HTERT RPE-1 (cell line): ENCODE results near the gene FERMT3.
"Not testable (repeated sequence)": the region's sequence is repeated elsewhere in the genome, so short reads cannot be mapped to it uniquely, and the experiment has no call there.

ENCODE experiments used
- in situ Hi-C: fragments of 300-500 bp; cut with MboI; formaldehyde crosslinking; loops from 4 replicates; pipeline ENCODE4 v1.14.3; 2020; ENCODE audit warnings: low sequenced_read_pairs

The FERMT3 gene

DNA sequence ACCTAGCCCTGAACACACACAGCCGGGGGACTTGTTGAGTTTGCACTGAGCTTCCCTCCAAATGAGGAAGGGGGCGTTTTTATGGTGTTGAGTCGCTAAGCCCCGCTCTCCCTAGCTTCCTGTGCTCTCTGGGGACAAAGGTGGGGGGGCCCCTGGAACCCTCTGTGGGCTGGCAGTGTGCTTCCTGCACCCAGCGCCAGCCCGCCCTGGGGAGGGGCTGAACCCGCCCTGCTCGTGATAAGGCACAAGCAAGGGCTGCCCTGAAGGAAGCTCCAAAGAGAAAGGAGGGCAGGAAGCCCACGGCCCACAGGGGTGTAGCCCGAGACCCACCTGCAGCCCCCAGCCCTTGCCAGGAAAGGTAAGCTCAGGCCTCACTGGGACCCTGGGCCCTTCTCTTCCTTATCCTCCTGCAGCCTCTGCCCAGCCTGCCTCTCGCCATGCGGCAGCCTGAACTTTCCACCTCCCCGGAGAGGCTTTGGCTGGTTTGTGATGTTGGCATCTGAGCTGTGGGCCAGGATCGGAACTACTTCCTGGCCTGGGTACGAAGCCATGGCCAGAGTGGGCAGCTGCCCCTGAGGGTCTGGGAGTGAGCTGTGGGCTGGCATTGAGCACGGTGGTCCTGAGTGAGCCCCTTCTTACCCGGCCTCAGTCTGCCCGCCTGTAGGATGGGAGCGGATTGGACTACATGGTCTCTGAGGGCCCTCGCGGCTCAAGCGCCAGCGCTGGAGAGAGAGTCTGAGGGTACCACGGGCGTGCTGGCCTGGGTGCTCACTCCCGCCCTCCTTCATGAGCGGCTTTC is at the start of gene FERMT3:
Gene FERMT3 (plus strand): TSS at position 265 of the 799 bp plus-strand sequence. CDS start 644 bp downstream, outside the sequence.
- in situ Hi-C loops = no loop called here

DNA sequence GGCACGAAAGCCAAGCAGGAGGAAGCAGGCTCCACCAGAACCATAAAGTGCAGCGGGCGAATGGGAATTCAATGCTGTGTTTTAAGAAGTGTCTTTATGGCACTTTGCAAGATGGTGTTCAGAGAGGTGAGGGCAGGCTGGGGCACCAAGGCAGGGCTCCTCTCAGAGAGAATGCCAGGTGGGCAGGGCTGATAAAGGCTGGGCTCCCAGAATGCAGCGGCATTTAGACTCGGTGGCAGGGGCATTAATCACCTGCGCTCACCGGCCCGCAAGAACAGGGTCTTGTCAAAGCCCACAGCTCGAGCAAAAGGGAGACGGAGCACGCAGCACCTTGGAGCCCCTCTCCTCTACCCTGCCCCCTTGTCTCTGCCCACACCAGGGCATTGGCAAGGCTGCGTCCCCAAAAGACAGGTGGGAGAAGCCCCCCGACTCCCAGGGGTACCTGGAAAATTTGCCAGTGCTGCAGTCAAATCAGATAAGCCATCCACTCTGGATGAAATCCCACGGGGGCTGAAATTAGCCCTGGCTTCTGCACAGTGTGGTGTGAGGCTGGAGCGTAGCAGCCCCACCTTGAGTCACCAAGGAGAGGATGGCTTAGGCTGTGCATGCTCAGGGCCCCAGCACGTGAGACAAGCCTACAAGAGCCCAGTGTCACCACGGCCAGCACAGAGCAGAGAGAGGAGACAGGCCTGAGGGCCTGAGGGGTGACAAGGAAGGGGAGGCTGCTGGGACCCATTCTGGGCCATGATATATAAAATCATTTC is 48.7 kb upstream of the FERMT3 start:
- in situ Hi-C loops = no loop called here

DNA sequence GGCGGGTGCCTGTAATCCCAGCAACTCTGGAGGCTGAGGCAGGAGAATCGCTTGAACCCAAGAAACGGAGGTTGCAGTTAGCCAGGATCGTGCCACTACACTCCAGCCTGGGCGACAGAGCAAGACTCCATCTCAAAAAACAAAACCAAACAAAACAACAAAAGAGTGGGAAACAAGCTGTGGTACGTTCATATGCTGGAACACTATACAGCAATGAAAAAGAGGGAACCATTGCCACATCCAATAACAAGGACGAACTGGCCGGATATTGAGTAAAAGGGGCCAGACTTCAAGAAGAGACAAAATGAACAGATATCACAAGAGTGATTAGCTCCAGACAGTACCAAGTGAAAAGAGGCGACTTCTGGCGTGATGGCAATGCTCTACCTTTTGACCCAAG is 45.5 kb upstream of the FERMT3 start:
- in situ Hi-C loops = no loop called here

DNA sequence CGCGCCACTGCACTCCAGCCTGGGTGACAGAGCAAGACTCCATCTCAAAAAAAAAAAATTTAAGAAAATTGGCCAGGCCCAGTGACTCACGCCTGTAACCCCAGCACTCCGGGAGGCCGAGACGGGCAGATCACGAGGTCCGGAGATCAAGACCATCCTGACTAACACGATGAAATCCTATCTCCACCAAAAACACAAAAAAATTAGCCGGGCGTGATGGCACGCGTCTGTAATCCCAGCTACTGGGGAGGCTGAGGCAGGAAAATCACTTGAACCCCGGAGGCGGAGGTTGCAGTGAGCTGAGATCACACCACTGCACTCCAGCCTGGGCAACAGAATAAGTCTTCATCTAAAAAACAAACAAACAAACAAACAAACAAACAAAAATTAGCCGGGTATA is 43.8 kb upstream of the FERMT3 start:
- in situ Hi-C loops = not testable (repeated sequence)

DNA sequence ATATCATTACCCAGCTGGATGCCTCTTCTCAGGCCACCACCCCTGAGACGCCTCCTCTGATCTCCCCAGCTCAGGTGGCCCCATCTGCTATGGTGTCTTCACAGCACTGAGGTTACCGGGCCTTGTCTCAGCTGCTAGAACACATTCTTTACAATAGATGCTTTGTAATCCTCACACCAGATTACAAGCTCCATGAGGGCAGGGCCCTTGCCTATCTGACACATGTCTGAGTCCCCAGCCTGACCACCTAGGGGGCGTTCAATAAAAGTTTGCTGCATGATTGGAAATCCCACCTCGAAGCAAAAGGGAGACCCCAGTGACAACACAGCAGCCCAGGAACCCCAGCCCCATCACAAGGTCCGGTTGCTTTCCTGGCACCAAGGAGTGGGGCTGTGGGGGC is 42.6 kb upstream of the FERMT3 start:
- in situ Hi-C loops = no loop called here

DNA sequence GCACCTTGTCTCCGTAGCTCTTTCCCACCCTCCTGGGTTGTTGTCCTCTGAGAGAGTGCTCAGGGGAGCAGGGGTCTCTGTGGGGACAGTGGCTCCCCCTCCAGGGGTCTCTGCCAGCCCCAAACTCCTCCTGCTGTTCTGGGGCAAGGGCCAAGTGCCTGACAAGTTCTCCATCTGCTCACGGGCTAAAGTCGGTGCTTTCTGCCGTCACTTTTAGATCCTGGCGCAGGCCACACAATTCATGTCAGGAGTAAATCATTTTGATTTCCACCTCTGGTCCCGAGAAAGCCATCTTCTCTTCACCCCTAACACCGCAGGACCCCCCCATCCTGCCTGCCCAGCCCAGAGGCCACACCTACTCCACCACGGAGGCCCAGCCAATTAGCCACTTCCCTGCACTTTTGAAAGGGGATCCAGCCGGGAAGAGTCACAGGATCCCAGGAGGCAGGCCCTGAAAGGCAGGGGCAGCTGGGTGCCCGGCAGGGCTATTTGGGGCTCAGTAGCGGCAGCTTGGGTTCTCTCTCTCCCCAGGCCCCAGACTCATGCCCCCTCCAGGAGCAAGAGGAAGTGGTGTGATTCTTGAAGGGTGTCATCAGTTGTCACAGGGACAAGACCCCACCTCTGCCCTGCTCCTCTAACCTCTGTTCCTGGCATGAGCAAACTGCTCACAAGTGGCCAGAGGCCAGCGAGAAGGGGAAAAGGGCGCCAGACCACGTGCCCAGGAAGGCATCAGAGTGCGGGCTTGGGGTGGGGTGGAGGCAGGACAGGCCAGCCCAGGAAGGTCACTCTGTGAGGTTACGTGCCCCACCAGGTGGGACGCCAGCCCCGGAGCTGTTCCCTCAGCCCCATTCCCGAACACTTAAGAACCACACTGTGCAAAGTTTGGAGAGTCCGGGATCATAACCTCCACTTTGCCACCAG is 41.9 kb upstream of the FERMT3 start:
- in situ Hi-C loops = no loop called here

DNA sequence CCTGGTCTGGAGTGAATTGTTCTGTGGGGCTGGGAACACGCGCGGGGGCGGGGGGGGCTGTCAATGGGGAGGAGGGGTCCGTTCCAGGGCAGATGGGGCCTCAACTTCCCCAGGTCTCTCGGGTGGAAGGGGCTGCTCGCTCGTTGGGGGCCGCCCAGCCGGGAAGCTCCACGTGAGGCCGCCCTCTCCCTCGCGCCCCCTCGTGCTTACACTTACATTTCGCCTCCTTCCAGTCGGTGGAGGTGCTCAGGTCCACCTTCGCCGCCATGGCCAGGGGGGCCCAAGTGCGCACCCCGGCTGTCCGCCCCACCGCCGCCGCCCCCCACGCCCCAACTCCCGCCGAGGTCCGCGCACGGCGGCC is 41.1 kb upstream of the FERMT3 start:
- in situ Hi-C loops = no loop called here

DNA sequence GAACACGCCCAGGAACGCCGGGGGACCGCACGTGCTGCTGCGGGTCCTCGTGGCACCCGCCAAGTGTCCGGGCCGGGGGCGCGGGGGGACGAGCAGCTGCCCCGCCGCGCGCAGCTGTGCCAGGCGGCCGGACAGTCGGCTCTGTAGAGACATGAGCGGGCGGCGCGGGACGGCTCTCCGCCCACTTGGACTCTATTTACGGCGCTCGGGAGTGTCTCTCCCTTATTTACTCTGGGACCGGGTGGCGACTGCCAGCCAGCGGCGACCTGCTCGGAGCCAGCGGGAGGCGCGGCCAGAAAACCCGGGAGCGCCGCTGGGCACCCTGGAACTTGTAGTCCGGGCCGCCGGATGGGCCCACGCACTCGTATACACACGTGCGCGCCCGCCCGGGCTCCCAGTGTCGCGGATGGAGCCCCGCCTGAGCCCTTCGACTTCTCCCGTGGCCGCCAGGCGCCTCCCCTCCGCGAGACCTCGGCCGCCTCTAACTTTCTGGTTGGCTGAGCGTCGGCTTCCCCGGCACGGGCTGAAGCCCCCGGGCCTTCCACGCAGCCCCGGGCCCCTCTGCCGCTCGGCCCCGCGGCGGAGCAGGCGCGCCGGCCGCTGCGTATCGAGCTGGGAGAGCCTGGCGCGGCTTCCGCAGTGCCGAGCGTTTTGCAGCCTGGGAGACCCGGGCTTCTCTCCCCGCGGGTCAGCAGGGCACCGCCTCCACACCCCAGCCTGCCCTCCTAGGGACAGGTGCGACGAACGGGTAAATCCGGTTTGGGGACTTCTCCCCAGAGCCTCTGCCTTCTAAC is 40.5 kb upstream of the FERMT3 start, which contains the start of gene MACROD1:
Gene MACROD1 (minus strand): TSS at position 272 of the 794 bp plus-strand sequence. CDS start 119 bp downstream, at position 153.
- in situ Hi-C loops = no loop called here

DNA sequence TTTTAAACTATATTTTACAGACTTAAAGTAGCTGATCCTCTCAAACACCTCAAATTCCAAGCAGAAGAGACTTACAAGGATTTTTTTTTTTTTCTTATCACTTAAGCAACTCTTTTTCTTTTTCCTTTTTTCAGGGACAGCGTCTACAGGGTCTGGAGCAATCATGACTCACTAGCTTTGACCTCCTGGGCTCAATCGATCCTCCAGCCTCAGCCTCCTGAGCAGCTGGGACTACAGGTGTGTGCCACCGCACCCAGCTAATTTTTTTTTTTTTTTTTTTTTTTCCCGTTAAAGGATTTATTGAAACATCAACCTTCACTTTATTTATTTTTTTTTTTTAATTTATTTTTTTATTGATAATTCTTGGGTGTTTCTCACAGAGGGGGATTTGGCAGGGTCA is 36.1 kb upstream of the FERMT3 start:
- in situ Hi-C loops = no loop called here

DNA sequence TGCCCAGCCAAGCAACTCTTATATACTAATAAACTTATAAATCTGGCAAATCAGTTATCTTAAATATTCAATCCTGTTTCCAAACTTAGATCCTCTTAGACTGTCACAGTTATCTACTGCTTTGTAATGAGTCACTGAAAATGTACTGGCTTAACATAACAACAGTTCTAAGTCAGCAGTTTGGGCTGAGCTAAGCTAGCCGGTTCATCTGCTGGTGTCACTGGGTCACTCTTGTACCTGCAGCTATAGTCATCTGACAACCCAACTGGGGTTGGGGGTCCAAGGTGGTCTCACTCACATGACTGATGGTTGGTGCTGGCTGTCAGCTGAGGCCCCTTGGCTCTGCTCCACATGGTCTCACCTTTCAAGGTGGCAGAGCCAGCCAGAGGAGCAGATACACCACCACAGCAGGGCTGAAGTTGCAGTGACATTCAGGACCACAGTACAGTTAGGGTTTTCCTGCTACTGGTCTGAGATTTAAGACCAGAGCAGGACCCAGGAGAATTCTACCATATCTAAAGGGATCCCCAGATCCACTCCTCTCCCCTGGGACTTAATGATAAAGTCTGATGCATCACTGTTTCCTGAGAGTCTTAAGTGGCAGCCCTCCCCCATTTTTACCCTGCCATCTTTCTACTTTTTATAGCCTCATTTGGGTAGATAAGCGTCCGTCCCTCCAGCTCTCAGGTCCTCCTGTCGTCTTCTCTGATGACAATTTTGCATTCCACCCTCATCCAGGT is 32.7 kb upstream of the FERMT3 start:
- in situ Hi-C loops = no loop called here

DNA sequence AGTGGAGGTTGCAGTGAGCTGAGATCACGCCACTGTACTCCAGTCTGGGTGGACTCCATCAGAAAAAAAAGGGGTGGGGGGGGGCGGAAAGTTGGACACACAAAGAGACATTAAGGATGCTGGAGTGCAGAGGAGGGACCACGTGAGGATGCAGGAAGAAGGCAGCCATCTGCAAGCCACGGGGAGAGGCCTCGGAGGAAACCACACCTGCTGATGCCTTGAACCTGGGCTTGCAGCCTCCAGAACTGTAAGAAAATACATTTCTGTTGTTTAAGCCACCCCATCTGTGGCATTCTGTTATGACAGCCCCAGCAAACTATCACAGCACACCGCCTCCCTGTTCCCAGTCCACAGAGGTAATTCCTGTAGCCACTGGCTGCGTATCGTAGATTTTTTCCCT is 29.8 kb upstream of the FERMT3 start:
- in situ Hi-C loops = no loop called here

DNA sequence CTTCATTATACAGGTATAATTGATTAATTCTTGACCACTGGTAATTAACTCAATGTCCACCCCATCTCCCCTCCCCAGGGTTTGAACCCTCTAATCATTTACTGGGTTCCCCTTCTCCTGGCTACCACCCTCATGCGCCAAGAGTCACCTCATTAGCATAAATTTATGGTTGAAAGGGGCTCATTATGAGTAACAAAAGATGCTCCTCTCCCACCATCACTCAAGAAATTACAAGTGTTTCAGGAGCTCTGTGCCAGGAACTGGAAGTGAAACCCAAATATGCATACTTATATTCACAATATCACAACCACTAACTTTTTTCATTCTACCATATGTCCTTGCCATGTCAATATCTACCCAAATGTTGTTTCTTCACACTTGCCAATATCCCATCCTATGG is 28.3 kb upstream of the FERMT3 start:
- in situ Hi-C loops = no loop called here

DNA sequence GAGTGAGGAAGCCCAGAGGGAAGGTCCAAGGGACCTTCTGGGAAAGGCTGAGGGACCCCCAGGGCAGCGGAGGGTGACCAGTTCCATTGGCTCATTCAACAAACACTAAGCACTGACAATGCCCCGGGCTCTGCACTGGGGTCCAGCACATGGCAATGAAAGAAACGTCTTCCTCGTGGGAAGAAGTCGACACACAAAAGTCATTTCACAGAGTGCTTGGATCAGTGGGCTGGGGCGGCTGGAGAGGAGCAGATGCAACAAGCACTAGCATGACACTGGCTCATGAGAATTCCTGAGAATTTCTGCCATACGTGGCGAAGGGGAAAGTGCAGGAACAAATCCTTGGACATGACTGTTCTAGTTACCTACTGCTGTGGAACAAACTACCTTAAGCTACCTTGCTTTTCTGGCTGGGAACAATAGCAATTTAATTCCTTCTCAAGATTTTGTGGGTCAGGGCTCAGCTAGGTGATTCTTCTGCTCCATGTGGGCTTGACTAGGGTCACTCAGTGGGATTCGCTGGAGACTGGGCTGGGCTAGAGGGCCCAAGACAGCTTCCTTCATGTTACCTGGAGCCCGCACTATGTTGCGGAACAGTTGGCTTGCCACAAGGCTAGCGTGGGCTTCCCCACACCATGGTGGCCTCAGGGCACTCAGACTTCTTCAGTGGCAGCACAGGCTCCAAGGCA is 27.4 kb upstream of the FERMT3 start:
- in situ Hi-C loops = no loop called here

DNA sequence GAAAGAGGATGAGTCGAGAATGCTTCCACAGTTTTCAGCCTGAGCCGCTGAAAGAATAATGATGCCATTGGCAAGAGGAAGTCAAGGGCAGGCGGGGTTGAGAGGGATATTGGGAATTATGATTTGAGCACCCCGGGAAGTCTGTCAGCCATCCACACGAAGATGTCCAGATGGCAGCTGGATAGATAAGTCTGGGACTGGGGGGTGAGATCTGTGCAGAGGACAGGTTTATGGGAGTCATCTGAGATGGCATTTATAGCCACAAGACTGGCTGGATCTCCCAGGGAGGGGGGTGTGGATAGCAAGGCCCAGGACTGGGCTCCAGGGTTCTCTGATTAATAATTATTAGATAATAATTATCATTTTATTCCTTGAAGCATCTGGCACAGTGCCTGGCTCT is 25.6 kb upstream of the FERMT3 start:
- in situ Hi-C loops = no loop called here

DNA sequence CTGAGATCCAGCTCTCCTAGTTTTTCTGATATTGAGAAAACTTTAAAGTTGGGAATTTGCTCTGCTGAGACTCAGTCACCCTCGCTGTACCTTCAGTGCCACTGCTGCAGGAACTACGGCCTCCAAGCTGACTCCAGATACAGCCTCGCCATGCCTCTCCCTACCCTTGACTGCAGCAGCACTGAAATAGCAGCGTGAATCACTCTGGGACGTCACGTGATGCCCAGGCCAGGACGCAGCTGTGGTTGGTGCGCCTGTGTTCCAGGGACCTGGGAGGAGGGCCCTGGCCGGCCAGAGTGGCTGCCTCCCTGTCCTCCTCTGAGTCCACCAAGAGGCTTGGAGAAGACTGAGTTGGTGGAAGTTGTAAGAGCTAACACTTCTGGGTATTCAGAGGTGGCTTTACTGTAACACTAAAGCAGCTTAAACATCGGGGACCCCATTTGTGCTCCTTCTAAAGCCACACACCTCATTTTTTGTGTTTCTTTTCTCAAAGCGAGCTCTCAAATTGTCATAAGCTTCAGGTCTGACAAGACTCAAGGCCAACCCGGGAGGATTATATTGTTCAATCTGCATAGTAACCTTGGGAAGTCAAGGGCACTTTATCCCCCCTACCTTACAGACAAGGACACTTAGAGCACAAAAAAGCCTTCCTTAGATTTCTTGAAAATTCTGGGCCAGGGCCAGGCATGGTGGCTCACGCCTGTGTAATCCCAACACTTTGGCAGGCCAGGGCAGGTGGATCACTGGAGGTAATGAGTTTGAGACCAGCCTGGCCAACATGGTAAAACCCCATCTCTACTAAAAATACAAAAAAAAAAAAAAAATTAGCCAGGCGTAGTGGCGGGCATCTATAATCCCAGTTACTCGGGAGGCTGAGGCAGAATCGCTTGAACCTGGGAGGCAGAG is 24.8 kb upstream of the FERMT3 start:
- in situ Hi-C loops = no loop called here

DNA sequence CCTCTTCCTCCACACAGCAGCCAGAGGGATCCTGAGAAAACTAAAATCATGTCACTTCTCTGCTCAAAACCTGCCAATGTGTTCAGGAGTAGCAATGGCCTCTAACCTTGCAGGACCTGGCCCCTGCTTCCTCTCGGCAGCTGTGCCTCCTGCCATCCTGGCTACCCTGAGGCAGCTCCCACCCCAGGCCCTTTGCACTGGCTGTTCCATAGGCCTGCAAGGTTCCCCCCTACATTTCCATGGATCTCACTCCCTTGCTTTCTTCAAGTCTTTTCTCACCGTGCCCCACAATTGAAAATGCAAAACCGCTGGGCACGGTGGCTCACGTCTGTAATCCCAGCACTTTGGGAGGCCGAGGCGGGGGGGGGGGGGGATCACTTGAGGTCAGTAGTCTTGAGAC is 22.6 kb upstream of the FERMT3 start:
- in situ Hi-C loops = no loop called here

DNA sequence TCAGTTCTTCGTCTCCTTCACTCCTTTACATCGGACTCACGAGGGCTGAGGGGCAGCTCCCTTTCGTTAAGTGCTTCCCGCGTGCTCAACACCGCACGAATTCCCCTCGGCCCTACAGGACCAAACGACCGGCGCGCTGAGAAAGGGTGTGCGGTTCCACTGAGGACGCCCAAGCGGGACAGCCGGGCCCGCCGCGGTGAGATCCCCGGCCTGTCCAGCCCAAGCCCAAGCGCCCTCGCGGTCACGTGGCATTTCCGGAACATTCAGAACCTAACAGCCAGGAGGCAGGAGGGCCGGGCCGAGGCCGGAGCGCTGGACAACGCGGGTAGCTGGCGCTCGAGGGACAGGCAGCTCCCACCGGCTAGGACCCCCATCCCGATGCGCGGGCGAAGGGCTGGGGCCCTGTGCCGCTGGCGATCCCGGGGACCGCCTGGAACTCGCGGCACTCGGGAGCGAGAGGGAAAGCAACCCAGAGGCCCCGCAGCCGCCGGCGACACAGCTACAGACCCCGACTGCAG is 21.3 kb upstream of the FERMT3 start:
- in situ Hi-C loops = no loop called here
